Activated B cell treated with CpG ODN at 0.5 μM for 24 hours (primary cell): Measurements from ENCODE around the gene HRCT1. TPM values are rescaled to one million over a fixed set of nuclear protein-coding genes. Genes with fewer than 3 reads are reported as not detected.

Experiments
- ATAC-seq: fragments of 200-7000 bp; cut with Tn5 transposase; one replicate; pipeline ENCODE4 v1.10.0; 2021; ENCODE audit warnings: low read depth, mild to moderate bottlenecking, moderate library complexity
- CTCF ChIA-PET: fragments of 350-600 bp; sonication (Branson Sonifier 250); formaldehyde crosslinking; loops from one replicate; lab custom pipeline; 2021; ENCODE audit warnings: antibody characterized with exemption; lab: Charles Lee
- POLR2A ChIA-PET: fragments of 350-600 bp; sonication (Branson Sonifier 250); formaldehyde crosslinking; loops from one replicate; lab custom pipeline; 2021; ENCODE audit warnings: antibody characterized with exemption; lab: Charles Lee
- DNase-seq: peaks from one replicate; pipeline ENCODE4 v3.0.0; 2022
- H3K27ac Mint-ChIP-seq: one replicate; pipeline ENCODE4 v1.8.0; 2020; ENCODE audit warnings: mixed read lengths
- H3K27me3 Mint-ChIP-seq: one replicate; pipeline ENCODE4 v1.8.0; 2021; ENCODE audit warnings: mixed read lengths
- H3K36me3 Mint-ChIP-seq: one replicate; pipeline ENCODE4 v1.8.0; 2021; ENCODE audit warnings: low read depth, mixed read lengths
- H3K4me1 Mint-ChIP-seq: one replicate; pipeline ENCODE4 v1.8.0; 2021; ENCODE audit warnings: mixed read lengths
- H3K4me3 Mint-ChIP-seq: one replicate; pipeline ENCODE4 v1.8.0; 2020; ENCODE audit warnings: mild to moderate bottlenecking, mixed read lengths
- H3K9me3 Mint-ChIP-seq: one replicate; pipeline ENCODE4 v1.8.0; 2020; ENCODE audit warnings: mixed read lengths
- CTCF ChIP-seq: fragments of 200-600 bp; IDR thresholded peaks from one replicate; pipeline ENCODE4 v1.8.0; 2022; ENCODE audit warnings: antibody characterized with exemption, mild to moderate bottlenecking
- intact Hi-C: fragments of 100-400 bp; cut with micrococcal nuclease; formaldehyde crosslinking; loops from one replicate; pipeline ENCODE4 v1.15.1; 2024
- total RNA-seq: library from RNA; stranded (reverse); gene quantifications from 2 replicates; pipeline ENCODE4 v1.2.3, GENCODE V29; 2022

HRCT1 gene
- total RNA-seq, 1 donor from 2014 or later = not detected

GRCh38 chr9:35859990-35860339, 46.0 kb upstream of the HRCT1 start:
- intact Hi-C loops = no loop called here
- no peaks in the 10 kb centered on the region for H3K36me3 Mint-ChIP-seq

GRCh38 chr9:35861161-35861897, 44.7 kb upstream of the HRCT1 start:
- ChIA-PET POLR2A (no interaction called here), CTCF (interaction anchor here (1.0 kb wide), 1 partner anchor 20 kb away, joined by 4 read pairs; no protein-coding TSS in a partner anchor)
- peaks cover 15% of the 10 kb centered on the region for H3K27me3 Mint-ChIP-seq
- H3K36me3 Mint-ChIP-seq = no peaks in the 10 kb centered on the region
- H3K4me3 Mint-ChIP-seq = no peak overlapping the region
- no peaks in the 10 kb centered on the region for H3K9me3 Mint-ChIP-seq
- peaks cover 3% of the 10 kb centered on the region for H3K4me1 Mint-ChIP-seq
- TF ChIP-seq CTCF = no peak
- no peak overlapping the region for H3K27ac Mint-ChIP-seq
- DNase-seq (no peak), ATAC-seq (no peak)
- intact Hi-C loops = no loop called here

More at GRCh38 chr9:35859990-35860339, 46.0 kb upstream of the HRCT1 start:
- CTCF ChIA-PET = interaction anchor here (2.3 to 3.9 kb wide), 2 partner anchors 34 to 70 kb away, joined by 10 to 11 read pairs; no protein-coding TSS in a partner anchor
- Mint-ChIP-seq H3K27me3 (peaks cover 15% of the 10 kb centered on the region), H3K9me3 (no peaks in the 10 kb centered on the region), H3K27ac (no peak overlapping the region), H3K4me3 (no peak overlapping the region), H3K4me1 (peaks cover 3% of the 10 kb centered on the region)
- ATAC-seq (no peak), DNase-seq (no peak)
- no peak for TF ChIP-seq CTCF
- POLR2A ChIA-PET = interaction anchor here (0.6 kb wide), 1 partner anchor 103 kb away, joined by 5 read pairs; no protein-coding TSS in a partner anchor

GRCh38 chr9:35862328-35862727, 43.7 kb upstream of the HRCT1 start:
- Mint-ChIP-seq H3K27ac (no peak overlapping the region), H3K4me3 (no peak overlapping the region), H3K27me3 (peaks cover 15% of the 10 kb centered on the region), H3K4me1 (peaks cover 3% of the 10 kb centered on the region), H3K36me3 (no peaks in the 10 kb centered on the region), H3K9me3 (no peaks in the 10 kb centered on the region)
- no peak for DNase-seq
- ChIA-PET POLR2A (no interaction called here), CTCF (interaction anchor here (1.0 kb wide), 1 partner anchor 20 kb away, joined by 4 read pairs; no protein-coding TSS in a partner anchor)
- no peak for TF ChIP-seq CTCF
- intact Hi-C loops = no loop called here
- no peak for ATAC-seq

GRCh38 chr9:35863583-35863982, 42.4 kb upstream of the HRCT1 start:
- ChIA-PET CTCF (interaction anchor here (1.5 to 1.9 kb wide), 2 partner anchors 19 to 37 kb away, joined by 5 read pairs; no protein-coding TSS in a partner anchor), POLR2A (no interaction called here)
- H3K4me1 Mint-ChIP-seq = peaks cover 3% of the 10 kb centered on the region
- ATAC-seq = no peak
- DNase-seq = no peak
- no peaks in the 10 kb centered on the region for H3K9me3 Mint-ChIP-seq
- TF ChIP-seq CTCF = no peak
- no peak overlapping the region for H3K4me3 Mint-ChIP-seq
- no peaks in the 10 kb centered on the region for H3K36me3 Mint-ChIP-seq
- H3K27me3 Mint-ChIP-seq = peaks cover 15% of the 10 kb centered on the region
- no peak overlapping the region for H3K27ac Mint-ChIP-seq
- intact Hi-C loops = no loop called here

GRCh38 chr9:35864695-35865255, 41.2 kb upstream of the HRCT1 start:
- H3K27me3 Mint-ChIP-seq = peaks cover 15% of the 10 kb centered on the region
- ChIA-PET POLR2A (no interaction called here), CTCF (interaction anchor here (1.9 kb wide), 1 partner anchor 17 kb away, joined by 5 read pairs; no protein-coding TSS in a partner anchor)
- no peaks in the 10 kb centered on the region for H3K36me3 Mint-ChIP-seq
- H3K27ac Mint-ChIP-seq = no peak overlapping the region
- no peaks in the 10 kb centered on the region for H3K9me3 Mint-ChIP-seq
- H3K4me3 Mint-ChIP-seq = no peak overlapping the region
- no peak for ATAC-seq
- no peak for DNase-seq
- no peaks in the 10 kb centered on the region for H3K4me1 Mint-ChIP-seq
- no peak for TF ChIP-seq CTCF
- intact Hi-C loops = no loop called here
